ENCODE data around the gene VAV1.
"Not testable (repeated sequence)": the region's sequence is repeated elsewhere in the genome, so short reads cannot be mapped to it uniquely, and the experiment has no call there.

The VAV1 gene

DNA sequence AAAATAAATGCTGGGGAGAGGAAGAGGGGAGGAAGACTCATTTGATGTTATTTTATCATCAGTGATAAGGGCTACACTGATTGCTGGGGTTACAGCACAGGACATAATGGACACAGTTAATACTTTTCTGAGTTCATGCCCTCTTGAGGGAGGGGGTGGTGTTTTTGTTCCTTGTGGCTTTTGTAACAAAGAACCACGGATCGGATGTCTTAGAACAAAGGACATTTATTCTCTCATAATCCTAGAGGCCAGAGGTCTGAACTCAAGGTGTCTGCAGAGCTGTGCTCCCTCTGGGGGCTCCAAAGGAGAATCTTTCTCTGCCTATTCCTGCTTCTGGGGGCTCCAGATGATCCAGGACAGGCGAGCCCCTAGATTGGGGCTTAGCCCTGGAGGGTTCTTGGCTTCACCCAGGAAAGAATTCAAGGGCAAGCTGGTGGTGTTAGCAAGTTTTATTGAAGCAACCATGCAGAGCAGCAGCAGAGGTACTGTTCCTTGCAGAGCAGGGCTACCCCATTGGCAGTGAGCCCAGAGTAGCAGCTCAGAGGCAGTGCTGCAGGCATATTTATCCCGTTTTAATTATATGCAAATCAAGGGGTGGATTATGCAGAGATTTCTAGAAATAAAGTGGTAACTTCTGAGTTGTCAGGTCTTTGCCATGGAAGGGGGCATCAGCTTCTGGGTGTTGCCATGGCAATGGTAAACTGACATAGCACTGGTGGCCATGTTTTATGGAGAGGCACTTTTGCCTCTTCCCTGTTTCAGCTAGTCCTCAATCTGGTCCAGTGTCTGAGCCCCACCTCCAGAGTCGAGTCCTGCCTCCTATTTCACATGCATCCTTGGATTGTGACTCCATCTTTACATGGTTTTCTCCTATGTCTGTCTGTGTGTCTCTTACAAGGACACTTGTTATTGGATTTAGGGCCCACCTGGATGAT, 18.0 kb downstream of the VAV1 start:
- DNase-seq (ENCODE audit: low read depth): no peak

DNA sequence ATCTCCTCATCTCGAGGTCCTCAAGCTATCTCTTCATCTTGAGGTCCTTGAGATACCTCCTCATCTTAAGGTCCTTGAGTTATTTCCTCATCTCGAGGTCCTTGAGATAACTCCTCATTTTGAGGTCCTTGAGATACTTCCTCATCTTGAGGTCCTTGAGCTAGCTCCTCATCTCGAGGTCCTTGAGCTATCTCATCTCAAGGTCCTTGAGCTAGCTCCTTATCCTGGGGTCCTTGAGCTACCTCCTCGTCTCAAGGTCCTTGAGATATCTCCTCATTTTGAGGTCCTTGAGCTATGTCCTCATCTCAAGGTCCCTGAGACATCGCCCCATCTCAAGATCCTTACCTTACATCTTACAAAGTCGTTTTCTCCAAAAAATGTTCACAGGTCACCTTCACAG, 18.7 kb downstream of the VAV1 start:
- DNase-seq (ENCODE audit: low read depth): no peak

DNA sequence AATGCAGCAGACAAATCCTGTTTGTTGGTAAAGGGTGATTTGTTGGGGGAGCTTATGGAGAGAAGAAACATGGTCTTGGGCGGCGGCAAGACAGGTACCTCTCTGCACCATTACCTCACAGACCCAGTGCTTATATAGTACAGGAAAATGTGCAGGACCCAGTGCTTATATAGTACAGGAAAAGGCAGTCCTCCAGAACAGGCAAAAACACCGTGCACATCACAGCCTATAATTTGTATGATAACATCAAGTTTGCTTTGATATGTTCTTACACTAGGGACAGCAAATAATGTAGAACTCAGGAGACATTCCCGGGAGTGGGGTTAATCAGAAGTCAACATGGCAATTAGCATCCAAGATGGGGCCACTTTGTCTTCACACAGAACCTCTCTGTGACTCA, 20.9 kb downstream of the VAV1 start:
- no peak for DNase-seq (ENCODE audit: low read depth)

DNA sequence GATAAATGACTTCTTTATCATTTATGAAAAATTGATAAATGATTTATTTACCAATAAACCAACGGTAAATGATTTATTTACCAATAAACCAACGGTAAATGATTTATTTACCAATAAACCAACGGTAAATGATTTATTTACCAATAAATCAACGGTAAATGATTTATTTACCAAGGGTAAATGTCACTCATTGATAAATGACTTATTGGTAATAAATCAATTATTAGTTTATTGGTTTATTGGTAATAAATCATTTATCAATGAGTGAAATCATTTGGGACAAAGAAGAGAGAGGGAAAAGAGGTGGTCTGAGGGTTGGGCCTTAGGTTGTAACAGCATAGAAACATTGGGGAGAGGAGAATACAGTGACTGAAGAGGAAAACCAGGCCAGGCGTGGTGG, 21.5 kb downstream of the VAV1 start:
- DNase-seq (ENCODE audit: low read depth): no peak

DNA sequence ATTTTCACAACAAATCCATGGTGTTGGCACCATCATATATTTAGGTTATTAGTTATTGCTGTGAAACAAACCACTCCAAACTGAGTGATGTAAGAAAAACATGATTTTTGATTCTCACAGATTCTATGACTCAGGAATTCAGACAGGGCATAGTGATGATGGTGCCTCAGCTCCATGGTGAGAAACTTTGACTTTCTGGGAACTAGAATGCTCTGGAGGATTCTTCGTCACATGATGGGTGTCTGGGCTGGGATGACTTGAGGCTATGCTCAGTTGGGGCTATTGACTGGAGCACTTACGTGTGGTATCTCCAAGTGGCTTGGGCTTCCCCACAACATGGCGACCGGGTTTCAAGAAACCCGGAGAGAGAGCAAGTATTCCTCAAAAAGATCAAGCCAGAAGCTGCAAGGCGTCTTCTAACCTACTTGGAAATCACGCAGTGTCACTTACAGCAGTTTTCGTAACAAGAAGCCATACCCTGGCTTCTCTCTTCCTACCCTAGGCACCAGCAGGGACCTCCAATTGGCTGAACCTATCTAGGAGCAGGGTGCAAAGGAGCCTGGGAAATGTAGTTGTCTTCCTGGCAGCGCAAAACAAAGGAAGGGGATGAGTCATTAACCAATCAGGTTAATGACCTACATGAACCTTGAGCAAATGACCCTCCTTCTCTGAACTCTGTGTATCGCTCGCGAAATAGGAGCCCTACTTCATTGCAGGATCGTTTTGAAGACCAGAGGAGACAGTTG, 22.4 kb downstream of the VAV1 start:
- DNase-seq (ENCODE audit: low read depth): no peak

DNA sequence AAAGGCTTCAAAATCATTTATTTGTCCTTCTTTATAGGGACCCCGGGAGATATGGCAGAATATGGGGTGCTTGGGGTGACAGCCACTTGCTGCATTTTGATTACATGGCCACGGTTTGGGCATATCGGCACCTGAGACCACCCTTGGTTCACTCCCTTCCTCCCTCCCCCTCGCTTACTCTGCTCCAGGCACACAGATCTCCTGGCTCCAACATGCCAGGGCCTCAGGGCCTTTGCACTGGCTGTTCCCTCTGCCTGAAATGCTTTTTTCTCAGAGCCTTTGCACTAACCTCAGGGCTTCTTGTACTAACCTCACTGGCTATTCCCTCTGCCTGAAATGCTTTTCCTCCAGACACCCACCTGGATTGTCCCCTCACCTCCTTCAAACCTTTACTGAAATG, 23.8 kb downstream of the VAV1 start:
- no peak for DNase-seq (ENCODE audit: low read depth)

DNA sequence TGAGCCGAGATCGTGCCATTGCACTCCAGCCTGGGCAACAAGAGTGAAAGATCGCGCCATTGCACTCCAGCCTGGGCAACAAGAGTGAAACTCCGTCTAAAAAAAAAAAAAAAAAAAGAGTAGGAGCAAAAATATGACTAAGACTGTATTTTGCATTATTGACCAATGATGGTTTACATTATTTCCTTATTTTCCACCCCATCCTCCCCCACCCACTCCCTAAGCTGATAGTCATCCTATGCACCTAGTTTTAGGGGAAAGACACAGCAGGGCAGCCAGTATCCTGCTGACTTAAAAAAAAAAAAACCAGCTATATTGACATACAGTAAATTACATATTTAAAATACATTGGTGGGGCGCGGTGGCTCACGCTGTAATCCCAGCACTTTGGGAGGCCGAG, 25.1 kb downstream of the VAV1 start:
- DNase-seq (ENCODE audit: low read depth): no peak

DNA sequence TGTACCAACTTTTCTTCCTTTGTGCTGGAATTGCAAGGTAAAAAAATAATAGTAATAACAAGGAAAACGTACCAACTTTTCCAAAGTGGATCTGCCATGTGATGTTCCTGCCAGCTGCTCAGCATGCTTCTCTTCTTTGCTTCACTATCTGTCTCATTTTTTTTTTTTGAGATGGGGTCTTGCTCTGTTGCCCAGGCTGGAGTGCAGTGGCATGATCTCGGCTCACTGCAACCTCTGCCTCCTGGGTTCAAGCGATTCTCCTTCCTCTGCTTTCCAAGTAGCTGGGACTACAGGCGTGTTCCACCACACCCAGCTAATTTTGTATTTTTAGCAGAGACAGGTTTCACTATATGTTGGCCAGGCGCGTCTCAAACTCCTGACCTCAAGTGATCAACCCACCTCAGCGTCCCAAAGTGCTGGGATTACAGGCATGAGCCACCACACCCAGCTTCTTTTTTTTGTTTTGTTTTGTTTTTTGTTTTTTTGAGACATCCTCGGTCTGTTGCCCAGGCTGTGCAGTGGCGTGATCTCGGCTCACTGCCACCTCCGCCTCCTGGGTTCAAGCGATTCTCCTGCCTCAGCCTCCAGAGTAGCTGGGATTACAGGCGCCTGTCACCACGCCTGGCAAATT, 27.8 kb downstream of the VAV1 start:
- DNase-seq (ENCODE audit: low read depth): not testable (repeated sequence)

DNA sequence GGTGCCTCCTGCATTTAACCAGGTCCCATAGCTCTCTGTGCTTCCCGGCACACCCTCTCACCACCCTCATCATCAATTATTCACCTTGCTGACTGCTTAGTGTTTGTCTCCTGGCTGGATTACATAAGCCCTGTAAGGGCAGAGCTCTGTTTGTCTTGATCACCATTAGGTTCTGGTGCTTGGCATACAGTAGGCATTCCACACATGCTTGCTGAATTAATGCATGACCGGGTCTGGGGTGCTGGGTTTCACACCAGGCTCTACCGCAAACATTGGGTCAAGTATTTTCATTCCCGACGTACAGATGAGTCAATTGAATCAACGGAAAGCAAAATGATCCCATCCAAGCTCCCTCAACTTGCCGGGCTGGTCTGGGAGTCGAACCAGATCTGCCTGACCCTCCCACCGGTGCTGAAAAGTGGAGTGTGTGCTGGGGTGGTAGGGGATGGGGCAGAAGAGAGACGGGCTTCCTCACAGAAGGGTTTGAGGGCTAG, 28.5 kb downstream of the VAV1 start:
- peak; percentile 43 for DNase-seq (ENCODE audit: low read depth)

DNA sequence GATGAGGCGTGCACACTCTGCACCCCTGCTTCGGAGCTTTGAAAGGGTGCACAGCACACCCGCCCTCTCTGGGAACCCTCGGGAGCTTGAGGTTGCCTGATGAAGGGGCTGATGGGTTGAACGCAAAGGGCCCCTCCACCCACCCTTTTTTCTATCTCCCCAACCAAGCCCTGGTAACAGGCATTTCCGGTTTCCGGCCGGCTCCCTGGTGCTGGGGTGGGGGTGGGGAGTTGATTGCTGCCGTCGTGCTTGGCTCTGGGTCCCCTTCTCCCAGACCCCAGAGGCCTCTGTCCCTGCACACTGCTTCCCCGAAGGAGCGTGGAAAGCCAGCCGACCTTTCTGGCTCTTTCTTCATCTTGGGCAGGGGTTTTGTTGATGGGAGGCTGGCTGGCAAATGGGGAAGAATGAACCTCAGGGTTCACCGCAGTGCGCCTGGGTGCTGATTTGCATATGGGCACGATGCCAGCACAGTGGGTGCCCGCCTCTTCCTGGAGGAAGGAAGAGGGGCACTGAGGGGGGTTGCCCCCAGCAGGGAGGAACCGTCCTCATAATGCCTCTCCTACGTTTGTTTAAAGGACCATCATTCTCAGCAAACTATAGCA, 29.1 kb downstream of the VAV1 start:
- no peak for DNase-seq (ENCODE audit: low read depth)

DNA sequence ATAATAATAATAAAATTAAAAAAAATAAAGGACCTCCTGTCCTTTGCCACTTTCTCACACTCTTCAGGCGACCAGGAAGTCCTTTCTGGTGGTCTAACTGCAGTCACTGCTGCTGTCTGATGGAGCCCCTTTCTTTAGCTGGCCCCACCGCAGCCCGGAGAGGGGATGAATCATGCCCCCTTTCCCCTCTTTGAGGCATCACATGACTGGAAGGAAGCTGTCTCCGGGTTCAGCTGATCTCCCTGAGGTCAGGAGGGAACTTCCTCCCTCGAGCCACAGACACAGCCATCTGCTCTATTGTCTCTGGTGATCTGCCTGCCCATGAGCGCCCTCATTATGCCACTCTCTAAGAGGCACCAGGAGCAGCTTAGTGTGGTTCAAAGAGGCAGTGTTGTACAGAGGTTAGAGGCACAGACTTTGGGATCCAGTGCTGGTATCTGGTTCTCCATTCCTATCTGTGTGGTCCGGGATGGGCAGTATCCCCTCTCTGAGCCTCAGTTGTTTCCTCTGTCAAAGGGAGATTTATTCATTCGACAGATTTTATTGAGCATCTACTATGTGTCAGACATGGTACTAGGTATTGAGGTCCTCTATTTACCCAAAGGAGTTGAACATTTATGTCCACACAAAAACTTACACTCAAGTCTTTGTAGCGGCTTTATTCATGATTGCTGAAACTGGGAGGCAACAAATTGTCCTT, 30.0 kb downstream of the VAV1 start:
- DNase-seq (ENCODE audit: low read depth): no peak

DNA sequence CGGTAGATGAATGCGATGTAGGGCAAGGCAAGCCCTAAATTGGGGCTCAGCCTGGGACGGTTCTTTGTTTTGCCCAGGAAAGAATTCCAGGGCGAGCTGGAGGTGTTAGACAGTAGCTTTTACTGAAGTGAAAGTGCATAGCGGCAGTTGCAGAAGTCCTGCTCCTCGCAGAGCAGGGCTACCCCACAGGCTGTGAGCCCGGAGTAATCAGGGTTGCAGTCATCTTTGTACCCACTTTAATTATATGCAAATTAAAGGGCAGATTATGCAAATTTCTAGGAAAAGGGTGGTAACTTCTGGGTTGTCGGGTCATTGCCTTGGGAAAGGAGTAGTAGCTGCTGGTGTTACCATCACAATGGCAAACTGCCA, 30.5 kb downstream of the VAV1 start:
- no peak for DNase-seq (ENCODE audit: low read depth)

DNA sequence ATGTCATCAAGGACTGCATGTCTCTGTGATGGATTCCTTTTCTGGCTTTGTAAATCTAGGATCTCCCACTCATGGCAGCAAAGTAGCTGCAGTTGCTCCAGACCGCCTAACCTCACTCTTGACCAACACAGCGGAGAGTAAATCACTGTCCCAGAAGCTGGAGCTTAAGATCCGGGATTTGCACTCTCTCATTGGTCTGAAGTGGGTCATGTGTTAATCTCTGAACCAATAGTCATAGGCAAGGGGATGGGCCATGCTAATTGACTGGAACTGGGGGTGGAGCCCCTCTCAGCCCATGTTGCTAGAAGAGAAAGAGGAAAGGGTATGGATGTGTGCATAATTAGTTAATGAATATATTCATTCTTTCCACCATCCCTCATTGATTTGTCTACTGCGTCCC, 34.0 kb downstream of the VAV1 start:
- DNase-seq (ENCODE audit: low read depth): no peak

DNA sequence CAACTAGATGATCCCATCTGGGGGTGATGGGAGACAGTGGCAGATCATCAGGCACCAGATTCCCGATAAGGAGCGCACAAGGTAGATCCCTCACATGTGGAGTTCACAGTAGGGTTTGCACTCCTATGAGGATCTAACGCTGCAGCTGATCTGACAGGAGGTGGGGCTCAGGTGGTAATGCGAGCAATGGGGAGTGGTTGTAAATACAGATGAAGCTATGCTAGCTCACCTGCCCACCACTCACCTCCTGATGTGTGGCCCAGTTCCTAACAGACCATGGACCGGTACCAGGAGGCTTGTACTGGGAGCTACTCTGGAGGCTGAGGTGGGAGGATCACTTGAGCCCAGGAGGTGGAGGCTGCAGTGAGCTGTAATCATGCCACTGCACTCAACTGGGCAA, 34.8 kb downstream of the VAV1 start:
- no peak for DNase-seq (ENCODE audit: low read depth)

DNA sequence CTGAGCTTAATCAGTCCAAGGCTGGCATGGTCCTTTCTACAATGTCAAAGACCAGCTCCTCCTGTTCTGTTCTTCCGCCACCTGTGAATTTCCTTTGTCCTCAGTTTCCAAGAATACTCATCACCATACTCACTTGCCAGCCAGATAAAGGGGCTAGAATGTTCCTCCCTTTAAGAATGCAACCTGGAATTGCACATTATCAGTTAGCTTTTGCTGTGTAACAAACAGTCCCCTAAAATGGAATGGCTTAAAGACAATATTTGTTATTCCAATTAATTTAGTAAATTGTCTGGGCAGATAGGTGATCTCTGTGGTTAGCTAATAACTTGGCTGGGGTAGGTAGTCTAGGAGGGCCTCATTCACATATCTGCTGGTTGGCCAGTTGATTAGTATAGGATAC, 36.0 kb downstream of the VAV1 start:
- DNase-seq (ENCODE audit: low read depth): no peak

DNA sequence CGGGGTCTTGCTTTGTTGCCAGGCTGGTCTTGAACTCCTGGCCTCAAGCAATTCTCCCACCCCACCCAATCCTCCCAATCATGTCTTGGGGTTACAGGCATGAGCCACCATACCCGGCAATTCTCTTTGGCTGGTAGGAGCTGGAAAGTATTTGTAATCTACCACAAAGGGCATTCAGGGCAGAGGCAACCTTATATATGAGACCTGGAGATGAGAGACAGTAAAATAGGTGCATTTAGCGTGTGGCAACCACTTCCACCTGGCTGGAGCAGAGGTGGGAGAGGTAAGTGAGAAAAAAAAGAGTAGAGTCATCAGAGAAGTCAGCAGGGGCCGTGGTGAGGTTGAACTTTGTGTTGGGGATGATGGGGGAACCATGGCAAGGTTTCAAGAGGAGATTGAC, 36.8 kb downstream of the VAV1 start:
- DNase-seq (ENCODE audit: low read depth): no peak

DNA sequence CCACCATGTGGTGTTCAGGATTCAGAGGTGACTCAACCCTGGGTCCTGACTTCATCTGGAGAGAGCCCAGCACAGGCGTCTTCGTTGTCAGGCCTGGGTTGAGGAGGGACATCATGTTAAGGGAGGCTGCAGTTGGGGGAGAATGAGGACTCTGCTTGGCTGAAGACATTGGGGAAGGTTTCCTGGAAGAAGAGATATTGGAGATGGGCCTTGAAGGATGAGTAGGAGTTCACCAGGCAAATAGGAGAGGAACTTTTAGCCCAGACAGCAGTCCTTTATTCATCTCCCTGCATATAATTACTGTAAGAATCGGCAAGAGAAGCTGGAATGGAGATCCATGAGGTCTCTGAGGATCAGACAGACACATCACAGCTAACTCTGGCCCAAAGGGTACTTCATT, 38.9 kb downstream of the VAV1 start:
- no peak for DNase-seq (ENCODE audit: low read depth)

DNA sequence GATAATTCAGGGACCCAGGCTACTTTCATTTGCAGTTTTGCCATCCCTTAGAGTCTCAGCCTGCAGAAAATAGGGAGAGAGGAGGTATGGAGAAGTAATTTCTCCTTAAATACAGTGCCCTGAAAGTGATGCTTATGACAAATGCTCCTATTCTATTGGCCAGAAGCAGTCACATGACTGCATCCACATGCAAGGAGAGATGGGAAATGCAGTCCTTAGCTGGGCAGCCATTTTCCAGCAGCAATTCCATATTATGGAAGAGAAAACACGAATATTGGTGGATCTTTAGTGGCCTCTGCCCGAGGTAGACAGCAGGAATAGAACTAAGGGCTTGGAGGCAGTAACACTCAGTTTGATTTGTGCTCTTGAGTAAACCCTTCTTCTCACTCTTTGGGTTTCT, 39.4 kb downstream of the VAV1 start:
- DNase-seq (ENCODE audit: low read depth): peak; percentile 62

DNA sequence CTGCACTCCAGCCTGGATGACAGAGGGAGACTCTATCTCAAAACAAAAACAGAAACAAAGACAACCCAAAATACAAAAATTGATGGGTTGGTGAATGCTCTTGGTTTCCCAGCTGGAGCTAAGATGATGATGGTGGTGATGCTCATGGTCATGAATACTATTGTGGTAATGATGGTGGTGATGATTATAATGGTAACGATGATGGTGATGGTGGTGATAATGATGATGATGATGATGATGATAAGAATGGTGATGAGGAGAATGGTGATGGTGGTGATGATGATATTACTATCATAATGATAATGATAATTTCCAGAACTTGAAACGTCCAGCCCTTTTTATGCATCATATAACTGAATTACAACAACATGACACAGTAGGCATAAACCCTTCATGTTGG, 40.1 kb downstream of the VAV1 start:
- no peak for DNase-seq (ENCODE audit: low read depth)

DNA sequence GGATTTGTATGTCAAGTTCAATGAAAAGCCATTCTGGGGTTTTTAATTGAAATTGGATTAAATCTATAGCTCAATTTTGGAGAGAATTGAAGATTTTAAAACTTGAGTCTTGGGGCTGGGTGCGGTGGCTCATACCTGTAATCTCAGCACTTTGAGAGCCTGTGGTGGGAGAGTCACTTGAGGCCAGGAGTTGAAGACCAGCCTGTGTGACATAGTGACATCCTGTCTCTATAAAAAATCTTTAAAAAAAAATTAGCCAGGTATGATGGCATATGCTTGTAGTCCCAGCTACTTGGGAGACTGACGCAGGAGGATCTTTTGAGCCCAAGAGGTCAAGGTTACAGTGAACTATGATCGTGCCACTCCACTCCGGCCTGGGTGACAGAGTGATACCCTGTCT, 41.2 kb downstream of the VAV1 start:
- no peak for DNase-seq (ENCODE audit: low read depth)

DNA sequence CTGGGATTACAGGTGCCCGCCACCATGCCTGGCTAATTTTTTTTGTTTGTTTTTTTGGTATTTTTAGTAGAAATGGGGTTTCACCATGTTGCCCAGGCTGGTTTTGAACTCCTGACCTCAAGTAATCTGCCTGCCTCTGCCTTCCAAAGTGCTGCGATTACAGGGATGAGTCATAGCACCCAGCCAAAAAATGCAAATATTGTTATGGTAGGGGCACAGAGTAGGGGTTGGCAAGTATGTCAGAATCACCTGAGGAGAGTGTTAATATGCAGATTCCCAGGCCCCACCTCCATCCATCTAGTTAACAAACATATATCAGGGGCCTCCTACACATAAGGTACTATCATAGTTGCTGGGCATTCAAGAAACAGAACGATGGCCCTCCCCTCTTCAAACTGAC, 44.7 kb downstream of the VAV1 start:
- DNase-seq (ENCODE audit: low read depth): no peak

DNA sequence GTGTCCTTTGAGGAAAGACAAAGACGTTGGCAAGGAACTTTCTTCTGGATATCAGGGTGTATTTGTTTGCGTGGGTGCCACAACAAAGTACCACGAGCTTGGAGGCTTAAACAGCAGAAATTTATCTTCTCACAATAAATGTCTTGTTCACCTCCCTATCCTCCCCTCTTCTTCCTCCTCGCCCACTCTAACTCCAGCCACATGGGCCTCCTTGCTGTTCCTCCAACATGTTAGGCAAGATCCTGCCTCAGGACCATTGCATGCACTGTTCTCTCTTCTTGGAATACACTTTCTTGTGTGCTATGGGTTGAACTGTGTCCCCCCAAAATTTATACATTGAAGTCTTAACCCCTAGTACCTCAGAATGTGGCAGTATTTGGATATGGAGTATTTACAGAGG, 45.7 kb downstream of the VAV1 start:
- no peak for DNase-seq (ENCODE audit: low read depth)
